Panc1 (cell line): ENCODE results near the gene TF. TPM values are rescaled to one million over a fixed set of nuclear protein-coding genes. Genes with fewer than 3 reads are reported as not detected.

ENCODE experiments used
- ATAC-seq: fragments of 200-7000 bp; cut with Tn5 transposase; 2 replicates; pipeline ENCODE4 v1.9.1; 2020; ENCODE audit warnings: mild to moderate bottlenecking, moderate library complexity
- BruUV-seq: library from RNA; stranded (reverse); fragments of 400-500 nt; replicated peaks from 2 replicates; lab custom pipeline; 2021; lab: Mats Ljungman, UMichigan
- CTCF ChIA-PET: fragments of 300-600 bp; sonication (Branson Sonifier 250); formaldehyde crosslinking; loops from one replicate; lab custom pipeline; 2022; ENCODE audit warnings: antibody characterized with exemption; lab: Charles Lee
- POLR2A ChIA-PET: fragments of 300-600 bp; sonication (Branson Sonifier 250); formaldehyde crosslinking; loops from one replicate; lab custom pipeline; 2022; ENCODE audit warnings: antibody characterized with exemption; lab: Charles Lee
- DNase-seq: peaks from one replicate; pipeline ENCODE4 v3.0.0-alpha.2; 2010; ENCODE audit warnings: low read depth, low spot score
- H3K27ac ChIP-seq: 2 replicates; pipeline ENCODE4 v1.5.1; 2011; ENCODE audit warnings: mild to moderate bottlenecking, low read length, inconsistent platforms
- H3K27me3 ChIP-seq: fragments of 200-500 bp; sonication (Bioruptor generic); 2 replicates; pipeline ENCODE4 v1.6.0; 2014; ENCODE audit warnings: low read length, inconsistent platforms; ENCODE audit not compliant: control insufficient read depth, insufficient read depth
- H3K36me3 ChIP-seq: fragments of 200-500 bp; sonication (Bioruptor generic); 2 replicates; pipeline ENCODE4 v1.5.1; 2014; ENCODE audit warnings: inconsistent platforms, mild to moderate bottlenecking, low read length, moderate library complexity; ENCODE audit not compliant: control insufficient read depth, insufficient read depth
- H3K4me1 ChIP-seq: 2 replicates; pipeline ENCODE4 v1.5.1; 2011; ENCODE audit warnings: inconsistent platforms, mild to moderate bottlenecking, low read length, moderate library complexity; ENCODE audit not compliant: control insufficient read depth, insufficient read depth
- H3K4me3 ChIP-seq, 2 experiments: 2 replicates each; pipeline ENCODE4 v1.5.1; 2011 to 2012; ENCODE audit warnings: low read depth in 2 of 2, low read length in 2 of 2, mild to moderate bottlenecking in 2 of 2, inconsistent platforms in 1 of 2, moderate library complexity in 1 of 2
- H3K9me3 ChIP-seq: fragments of 200-500 bp; sonication (Bioruptor generic); 2 replicates; pipeline ENCODE4 v1.5.1; 2014; ENCODE audit warnings: low read depth, mild to moderate bottlenecking, inconsistent platforms, low read length, moderate library complexity; ENCODE audit not compliant: control insufficient read depth, insufficient read depth
- CTCF ChIP-seq: fragments of 450-650 bp; IDR thresholded peaks from 2 replicates; pipeline ENCODE4 v1.5.1; 2017; ENCODE audit warnings: mild to moderate bottlenecking
- POLR2AphosphoS5 ChIP-seq: IDR thresholded peaks from 2 replicates; pipeline ENCODE4 v1.6.1; 2012; ENCODE audit warnings: mild to moderate bottlenecking, low read depth, low read length, moderate library complexity
- REST ChIP-seq, 2 experiments: IDR thresholded peaks; 2 replicates each; pipeline ENCODE4 v1.6.1; 2011 to 2012; ENCODE audit warnings: low read depth in 2 of 2, control low read depth in 1 of 2, low read length in 1 of 2, mild to moderate bottlenecking in 1 of 2, moderate library complexity in 1 of 2; ENCODE audit not compliant: insufficient read depth in 1 of 2
- SIN3A ChIP-seq: IDR thresholded peaks from 2 replicates; pipeline ENCODE4 v1.6.1; 2012; ENCODE audit warnings: low read depth, mild to moderate bottlenecking, low read length, moderate library complexity, borderline replicate concordance; ENCODE audit not compliant: insufficient read depth
- TCF7L2 ChIP-seq: IDR thresholded peaks from 2 replicates; pipeline ENCODE4 v1.6.1; 2011; ENCODE audit warnings: mild to moderate bottlenecking, low read depth, low read length, inconsistent platforms
- in situ Hi-C: cut with HindIII; loops from 2 replicates; pipeline ENCODE4 v1.10.0; 2016; ENCODE audit warnings: low sequenced_read_pairs, low pct_unique_long_range_greater_than_20kb
- intact Hi-C: fragments of 100-400 bp; cut with micrococcal nuclease; formaldehyde crosslinking; loops from one replicate; pipeline ENCODE4 v1.10.0; 2022; ENCODE audit not compliant: unreplicated experiment
- total RNA-seq: library from RNA; stranded (reverse); gene quantifications from one replicate; pipeline ENCODE4 v1.2.1, GENCODE V29; 2021; ENCODE audit not compliant: unreplicated experiment

Gene TF
- total RNA-seq, 1 experiment from 2014 or later: 9.5 TPM

GRCh38 chr3:133835418-133835743 is 89.2 kb downstream of the TF start:
- ATAC-seq (no peak), DNase-seq (no peak)
- TF ChIP-seq CTCF: no peak
- no peak for TF ChIP-seq TCF7L2
- TF ChIP-seq SIN3A: no peak
- no peak for TF ChIP-seq REST (IDR thresholded peaks at IDR 0.05; ENCODE audit: insufficient read depth in 1 of 2, low read depth in 2 of 2, low read length in 1 of 2)
- no peak for TF ChIP-seq POLR2AphosphoS5
- no peaks in the 10 kb centered on the region for H3K9me3 ChIP-seq
- intact Hi-C loops (no loop called here), in situ Hi-C loops (no loop called here)
- no peaks in the 10 kb centered on the region for H3K36me3 ChIP-seq
- H3K27ac ChIP-seq: no peak overlapping the region
- H3K4me3 ChIP-seq: no peak overlapping the region
- CTCF ChIA-PET: no interaction called here
- BruUV-seq: no TSS peak
- no peaks in the 10 kb centered on the region for H3K27me3 ChIP-seq
- no peaks in the 10 kb centered on the region for H3K4me1 ChIP-seq
- POLR2A ChIA-PET: interaction anchor here (0.5 kb wide), 1 partner anchor 39 kb away, joined by 3 read pairs; no protein-coding TSS in a partner anchor

GRCh38 chr3:133835961-133836360 is 89.8 kb downstream of the TF start:
- no peak for TF ChIP-seq REST (IDR thresholded peaks at IDR 0.05; ENCODE audit: insufficient read depth in 1 of 2, low read depth in 2 of 2, low read length in 1 of 2)
- TF ChIP-seq TCF7L2: no peak
- no peak for TF ChIP-seq SIN3A
- TF ChIP-seq CTCF: no peak
- TF ChIP-seq POLR2AphosphoS5: no peak
- no TSS peak for BruUV-seq
- no peaks in the 10 kb centered on the region for H3K4me1 ChIP-seq
- POLR2A ChIA-PET: interaction anchor here (0.5 kb wide), 1 partner anchor 38 kb away, joined by 3 read pairs; no protein-coding TSS in a partner anchor
- ATAC-seq (no peak), DNase-seq (no peak)
- H3K4me3 ChIP-seq: no peak overlapping the region
- no peaks in the 10 kb centered on the region for H3K9me3 ChIP-seq
- H3K27ac ChIP-seq: no peak overlapping the region
- intact Hi-C loops: no loop called here
- H3K27me3 ChIP-seq: no peaks in the 10 kb centered on the region
- H3K36me3 ChIP-seq: no peaks in the 10 kb centered on the region
- in situ Hi-C loops: no loop called here
- CTCF ChIA-PET: no interaction called here
